IPS DF 19.7 (cell line): ENCODE data around the gene NOSTRIN.
"Not testable (repeated sequence)": the region's sequence is repeated elsewhere in the genome, so short reads cannot be mapped to it uniquely, and the experiment has no call there.

Source experiments
- DNase-seq: peaks from one replicate; pipeline ENCODE4 v3.0.0-alpha.2; 2013; ENCODE audit warnings: low read depth, low spot score

Gene NOSTRIN

DNA sequence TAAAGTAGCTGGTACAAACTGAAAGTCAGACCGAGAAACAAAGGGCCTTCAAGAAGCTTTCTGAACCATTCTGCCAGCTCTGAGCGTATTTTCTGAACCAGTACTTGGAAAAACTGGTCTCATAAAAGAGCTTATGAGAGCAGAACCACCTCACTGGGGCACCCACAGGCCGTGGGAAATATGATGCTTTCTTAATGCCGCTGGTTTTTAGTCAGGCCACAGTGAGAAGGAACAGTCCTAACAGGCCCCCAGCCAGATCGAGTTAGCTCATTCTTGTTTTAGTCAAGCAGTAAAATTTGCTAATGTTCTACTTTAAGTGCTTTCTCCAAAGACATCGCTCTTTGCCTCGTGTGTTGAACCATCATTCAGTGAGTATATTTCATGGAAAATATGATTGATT lies 12.7 kb upstream of the NOSTRIN start:
- DNase-seq, result no peak

DNA sequence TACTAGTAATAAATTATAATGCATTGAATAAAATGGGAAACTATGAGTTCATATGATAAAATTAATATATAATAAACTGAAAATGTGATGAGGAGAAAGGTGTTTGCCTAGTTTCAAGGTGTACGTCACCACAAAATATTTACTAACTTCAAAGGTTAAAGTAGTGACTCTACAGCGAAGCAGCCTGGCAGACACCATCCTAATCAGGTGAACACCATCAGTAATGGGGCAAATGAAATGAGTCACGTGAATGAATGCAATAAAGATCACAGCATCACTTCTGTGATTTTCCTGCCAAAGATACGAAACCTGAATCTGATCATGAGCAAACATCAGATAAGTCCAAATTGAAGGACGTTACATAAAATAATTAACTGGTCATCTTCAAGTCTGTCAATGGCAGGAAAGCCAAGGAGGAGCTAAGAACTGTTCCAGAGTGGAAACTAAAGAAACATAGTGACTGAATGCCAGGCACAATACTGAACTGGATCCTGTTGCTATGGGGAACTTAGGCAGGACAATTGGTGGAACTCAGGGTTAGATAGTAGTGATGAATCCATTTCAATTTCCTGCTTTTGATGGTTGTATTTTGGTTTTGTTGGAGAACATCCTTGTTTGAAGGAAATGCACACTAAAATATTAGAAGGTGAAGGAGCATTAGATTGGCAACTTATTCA lies 12.1 kb upstream of the NOSTRIN start:
- DNase-seq, result no peak

DNA sequence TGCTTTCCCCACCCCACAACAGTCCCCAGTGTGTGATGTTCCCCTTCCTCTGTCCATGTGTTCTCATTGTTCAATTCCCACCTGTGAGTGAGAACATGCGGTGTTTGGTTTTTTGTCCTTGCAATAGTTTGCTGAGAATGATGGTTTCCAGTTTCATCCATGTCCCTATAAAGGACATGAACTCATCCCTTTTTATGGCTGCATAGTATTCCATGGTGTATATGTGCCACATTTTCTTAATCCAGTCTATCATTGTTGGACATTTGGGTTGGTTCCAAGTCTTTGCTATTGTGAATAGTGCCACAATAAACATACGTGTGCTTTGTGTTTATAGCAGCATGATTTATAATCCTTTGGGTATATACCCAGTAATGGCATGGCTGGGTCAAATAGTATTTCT lies 11.3 kb upstream of the NOSTRIN start:
- not testable (repeated sequence) for DNase-seq

DNA sequence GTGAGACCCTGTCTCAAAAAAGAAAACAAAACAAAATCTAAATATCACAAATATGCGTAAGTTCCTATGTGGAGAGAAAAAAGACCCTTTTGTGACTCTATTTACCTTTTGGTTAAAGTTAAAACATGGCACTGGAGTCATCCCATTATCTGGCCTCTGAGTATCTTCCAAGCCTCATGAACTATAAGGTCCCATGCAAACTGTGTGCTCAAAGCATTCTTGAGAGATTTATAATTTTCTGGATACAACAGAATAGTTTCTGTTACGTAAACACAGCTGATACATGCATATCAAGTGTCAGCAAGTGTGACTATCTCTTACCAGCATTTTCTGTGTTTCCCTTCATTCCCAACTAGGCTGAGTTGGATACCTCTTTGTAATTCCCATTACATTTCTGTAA lies 8.8 kb upstream of the NOSTRIN start:
- no peak for DNase-seq

DNA sequence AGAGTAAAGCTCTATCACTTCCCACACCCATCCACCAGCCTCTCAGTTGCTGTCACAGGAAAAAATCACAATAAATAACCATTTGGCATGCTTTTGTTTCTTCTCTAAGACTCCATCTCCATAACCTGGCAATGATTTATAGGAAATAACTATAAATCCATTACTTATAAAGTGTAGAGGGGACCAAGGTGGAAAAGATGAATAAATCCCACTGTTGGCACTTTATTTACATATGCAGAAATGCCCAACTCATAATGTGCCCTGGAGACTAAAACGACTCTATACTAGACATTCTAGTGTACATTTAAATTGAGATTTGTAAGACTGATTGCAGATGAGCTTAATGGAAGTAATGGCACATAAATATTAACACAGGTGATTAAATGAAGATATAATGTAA lies 7.5 kb upstream of the NOSTRIN start:
- no peak for DNase-seq

DNA sequence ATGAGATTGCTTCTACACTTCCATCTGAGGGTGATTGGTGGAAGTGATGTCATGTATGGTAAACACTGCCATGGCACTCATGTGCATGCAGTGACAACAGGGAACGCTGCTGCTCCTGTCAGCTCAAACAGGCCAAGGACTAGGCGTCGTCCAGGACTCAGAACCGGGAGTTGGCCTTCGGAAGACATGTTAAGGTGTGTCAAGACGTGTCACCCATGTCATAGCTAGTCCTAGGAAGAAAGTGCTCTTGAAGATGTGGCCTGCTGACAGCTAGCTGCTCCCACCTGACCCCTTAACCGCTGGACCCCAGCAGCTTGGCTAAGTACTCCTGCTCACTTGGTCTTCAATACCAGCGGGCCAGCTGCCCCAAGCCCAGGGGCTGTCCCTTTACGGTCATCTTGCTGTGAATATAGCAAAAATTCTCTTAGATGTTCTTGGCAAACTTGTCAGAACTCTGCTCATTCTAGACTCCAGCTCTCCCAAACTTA lies 6.3 kb upstream of the NOSTRIN start:
- DNase-seq, result no peak

DNA sequence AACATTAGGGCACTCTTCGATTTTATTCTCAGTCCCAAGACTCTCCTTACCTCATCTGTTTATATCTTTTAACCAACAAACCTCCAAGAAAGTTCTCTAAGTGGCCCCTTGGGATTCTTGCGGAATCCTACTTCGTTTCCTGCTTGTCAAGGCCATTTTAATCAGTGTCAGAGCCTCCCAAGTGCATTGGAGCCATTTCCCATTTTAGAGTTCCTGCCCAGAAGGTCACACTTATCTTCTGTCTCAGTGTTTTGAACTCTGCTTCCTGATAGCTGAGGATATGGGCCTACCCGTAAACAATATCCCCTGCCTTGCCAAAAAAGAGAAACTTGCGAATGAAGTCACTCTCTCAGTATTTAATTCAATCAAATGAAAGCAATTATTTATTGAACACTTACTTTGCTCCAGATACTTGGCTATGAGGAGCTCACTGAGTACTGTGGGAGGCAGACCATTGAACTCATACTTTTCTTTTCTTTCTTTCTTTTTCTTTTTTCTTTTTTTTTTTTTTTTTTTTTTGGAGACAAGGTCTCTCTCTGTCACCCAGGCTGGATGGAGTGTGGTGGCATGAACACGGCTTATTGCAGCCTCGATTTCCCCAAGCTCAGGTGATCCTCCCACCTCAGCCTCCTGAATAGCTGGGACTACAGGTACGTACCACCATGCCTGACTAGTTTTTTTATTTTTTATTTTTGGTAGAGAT lies 5.7 kb upstream of the NOSTRIN start:
- DNase-seq, result no peak

DNA sequence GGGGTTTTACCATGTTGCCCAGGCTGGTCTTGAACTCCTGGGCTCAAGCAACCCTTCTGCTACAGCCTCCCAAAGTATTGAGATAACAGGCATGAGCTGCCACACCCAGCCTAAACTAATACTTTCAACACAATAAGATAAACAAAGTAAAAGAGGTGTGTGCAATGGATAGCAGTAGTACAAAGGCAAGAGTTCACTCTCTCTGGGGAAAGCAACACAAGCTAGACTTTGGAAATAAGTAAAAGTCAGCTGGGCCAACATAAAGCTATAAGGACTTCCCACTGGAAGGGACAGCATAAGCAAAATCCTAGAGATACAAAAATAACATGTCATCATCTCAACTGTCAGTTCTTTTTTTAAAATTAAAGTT lies 5.2 kb upstream of the NOSTRIN start:
- no peak for DNase-seq

DNA sequence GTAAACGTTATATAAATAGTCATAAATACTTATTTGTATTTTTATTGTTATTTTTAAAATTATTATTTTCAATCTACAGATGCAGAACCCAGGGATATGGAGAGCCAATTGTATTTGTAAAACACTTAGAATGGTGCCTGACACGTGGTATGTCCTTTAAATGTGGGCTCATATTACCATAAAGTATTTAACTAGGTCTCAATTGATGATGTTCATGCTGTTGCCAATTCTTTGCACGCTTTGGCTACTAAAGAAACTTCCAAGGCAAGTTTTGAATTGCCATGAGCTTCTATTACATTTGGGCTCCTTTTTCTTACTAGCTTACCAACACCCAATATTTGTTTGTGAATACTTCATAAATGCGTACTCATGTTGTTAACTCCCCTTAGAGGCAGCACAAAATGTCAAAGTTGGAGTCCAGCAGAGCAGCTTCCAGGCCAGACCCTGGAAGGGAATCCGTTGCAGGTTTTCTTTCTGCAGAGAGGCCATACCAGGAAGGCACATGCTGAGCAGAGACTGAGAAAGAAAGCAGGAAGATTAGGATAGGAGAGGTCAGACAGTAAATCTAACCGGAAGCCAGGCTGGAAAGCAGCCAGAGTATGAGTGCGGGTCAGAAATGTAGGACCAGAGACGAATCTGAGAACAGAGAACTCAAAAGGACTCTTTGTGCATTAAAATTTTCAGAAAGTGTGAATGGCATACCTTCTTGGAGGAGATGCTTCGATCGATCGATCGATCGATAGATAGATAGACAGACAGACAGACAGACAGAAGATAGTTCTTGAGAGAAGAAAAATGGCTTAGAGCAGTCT lies 4.2 kb upstream of the NOSTRIN start:
- no peak for DNase-seq

DNA sequence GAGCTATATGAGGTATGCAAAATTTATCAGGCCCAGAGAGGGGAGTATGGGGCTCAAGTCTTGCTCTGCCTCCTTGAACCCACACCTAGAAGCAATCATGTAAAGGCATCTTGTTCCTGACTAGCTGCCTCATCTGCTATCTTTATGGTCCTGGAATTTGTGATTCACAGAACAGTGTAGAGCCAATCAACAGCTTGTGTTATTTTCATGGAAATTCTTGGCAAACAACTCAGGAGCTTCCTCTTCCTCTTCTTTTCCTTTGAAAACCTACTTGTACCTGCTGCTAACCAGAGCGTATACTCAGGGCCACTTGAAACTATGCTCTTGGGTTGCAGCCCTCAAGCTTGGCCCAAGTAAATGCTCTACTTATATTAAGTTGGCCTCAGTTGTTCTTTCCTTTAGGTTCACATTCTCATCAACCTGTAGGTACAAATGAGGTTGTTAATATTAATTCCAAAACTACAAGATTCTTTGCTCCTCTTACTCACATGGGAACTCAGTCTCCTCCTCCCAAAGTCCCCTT lies 3.5 kb upstream of the NOSTRIN start:
- no peak for DNase-seq

DNA sequence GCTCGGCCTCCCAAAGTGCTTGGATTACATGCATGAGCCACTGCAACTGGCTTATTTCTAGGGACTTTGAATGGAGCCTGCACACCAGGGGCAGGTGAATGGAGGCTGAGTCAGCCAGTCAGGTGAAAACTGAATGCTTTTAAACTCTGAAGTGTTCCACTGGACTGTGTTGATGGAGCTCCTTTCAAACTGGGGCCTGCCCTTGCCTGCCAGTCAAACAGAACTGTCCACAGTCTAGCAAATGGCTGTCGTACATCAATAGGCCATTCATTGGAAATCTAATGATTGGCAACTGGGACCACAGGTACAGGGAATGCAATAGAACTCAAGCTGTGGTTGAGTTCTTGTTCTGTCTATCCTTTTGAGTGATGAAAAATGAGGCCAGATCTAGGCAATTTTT lies 966 bp upstream of the NOSTRIN start:
- DNase-seq, result no peak

DNA sequence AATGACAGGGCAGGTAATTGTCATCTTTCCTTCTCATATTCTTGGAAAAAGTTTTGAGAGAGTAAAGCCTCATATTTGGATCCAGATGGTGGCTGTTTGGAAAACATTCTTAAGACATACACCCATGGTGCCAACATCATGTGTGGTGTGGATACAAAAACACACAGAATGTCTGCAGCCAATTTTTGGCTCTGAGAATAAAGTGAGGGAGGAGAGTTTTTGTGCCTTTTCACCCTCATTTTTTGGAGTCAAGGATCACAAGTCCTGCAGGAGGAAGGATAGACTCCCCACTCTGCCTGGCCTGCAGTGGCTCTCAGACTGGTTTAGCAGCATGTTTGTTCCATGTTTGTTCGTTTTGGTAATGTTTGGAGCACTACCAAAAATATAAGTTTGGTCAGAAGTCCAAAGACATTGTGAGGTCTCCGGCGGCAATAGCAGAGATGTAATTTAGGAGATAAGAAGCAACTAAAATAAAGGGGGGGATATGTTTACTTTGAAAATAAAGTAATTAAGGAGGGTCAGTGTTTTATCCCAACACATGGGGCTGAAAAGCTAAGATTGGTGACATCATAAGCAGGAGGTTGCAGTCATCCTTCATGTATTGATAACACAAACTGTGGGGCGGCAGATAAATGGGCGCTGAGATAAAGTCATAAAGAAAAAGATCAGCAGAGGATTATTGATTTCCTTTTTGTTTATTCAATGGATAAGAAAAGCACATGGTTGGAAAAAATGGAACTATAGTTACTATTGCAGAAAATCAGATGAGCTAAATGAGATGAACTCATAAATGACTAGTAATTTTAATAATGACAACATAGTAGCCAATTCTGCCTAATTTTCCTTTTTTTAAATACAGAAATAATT lies 655 bp downstream of the NOSTRIN start:
- DNase-seq, result no peak

DNA sequence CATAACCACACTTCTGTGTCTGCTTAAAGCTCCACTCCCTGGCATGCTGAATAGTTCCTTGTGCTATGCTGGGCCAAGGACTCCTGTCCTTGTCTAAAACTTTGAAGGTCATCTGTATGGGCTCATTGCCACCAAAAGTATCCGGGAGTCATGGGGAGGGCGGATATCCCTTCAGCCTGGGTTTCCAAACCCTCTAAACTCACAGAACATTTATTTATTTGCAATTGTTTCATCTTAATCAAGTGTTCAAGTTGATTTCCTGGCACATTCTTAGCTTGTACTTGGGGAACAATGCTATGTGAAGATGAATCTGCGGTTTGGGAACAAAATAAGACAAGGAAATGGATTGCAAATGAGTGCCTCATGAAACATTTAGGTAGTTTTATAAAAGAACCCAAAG lies 1.8 kb downstream of the NOSTRIN start:
- DNase-seq, result no peak

DNA sequence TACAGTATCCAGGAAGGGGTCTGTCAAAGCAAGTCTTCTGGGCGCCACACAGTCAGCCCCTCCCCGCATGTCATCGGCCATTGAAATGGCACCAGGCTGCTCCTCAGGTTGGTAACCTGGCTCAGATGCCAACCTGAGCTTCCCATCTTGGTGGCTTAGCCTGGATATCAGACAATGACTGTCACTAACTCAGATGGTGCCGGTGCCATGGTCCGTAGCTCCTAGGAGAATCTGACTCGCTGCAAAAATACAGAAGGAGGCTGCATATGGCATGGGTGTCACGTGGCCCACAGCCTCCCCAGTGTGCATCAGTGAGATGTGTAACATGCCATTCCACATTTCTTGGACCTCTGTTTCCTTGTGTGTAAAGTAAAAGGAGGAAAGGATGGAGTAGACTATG lies 3.2 kb downstream of the NOSTRIN start:
- DNase-seq, result no peak

DNA sequence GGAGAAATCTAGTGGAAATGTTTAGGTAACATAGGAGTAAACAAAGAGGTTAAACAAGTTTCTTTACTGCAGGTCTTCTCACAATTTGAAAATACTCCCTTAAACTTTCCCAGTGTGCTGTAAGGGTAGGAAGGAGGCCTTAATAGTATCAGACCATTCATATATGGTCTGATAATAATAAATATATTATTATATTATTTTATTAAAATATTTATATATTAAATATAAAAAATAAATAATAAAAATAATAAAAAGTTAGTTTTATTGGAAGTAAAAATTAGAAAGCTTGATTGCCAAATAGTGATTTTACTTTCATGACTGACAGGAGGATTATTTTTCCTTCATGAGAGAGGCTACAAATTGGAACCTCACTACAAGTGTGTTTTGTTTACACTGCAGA lies 7.1 kb downstream of the NOSTRIN start:
- DNase-seq, result no peak

DNA sequence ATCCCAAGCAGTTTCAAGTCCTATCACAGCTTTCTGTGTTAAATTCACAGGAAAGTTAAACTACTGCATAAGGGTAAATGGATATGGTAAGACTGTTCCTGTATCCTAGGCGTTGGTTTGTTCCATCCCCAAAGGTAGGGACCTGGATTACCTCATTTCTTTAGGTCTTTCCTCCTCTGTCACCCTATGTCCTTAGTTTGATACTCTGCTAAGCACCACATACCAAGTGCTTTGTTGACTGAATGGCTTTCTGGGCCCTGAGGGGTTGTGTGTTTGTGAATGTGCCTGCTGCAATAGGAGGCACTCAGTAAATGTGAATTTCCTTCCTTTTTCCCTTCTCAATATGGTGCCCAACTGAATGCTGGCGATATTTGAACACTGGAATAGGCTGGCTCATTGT lies 7.8 kb downstream of the NOSTRIN start:
- no peak for DNase-seq

DNA sequence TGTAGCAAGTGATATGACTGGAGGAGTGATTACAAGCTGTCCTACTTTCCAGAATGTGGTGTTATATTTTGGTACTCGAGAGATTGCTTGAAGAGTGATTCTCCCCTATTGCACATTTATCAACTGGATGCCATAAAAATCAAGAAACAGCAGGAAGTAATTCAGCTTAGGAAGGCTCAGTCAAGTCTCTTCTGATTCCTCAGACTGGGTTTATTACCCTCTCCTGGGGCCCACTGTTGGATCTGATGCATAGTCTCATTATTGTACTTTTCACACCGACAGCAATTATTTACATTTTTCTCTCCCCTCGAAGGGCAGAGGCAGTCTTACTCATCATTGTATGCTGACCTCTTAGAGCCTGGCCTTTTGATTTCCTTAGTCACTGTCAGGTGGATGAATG lies 9.3 kb downstream of the NOSTRIN start:
- no peak for DNase-seq

DNA sequence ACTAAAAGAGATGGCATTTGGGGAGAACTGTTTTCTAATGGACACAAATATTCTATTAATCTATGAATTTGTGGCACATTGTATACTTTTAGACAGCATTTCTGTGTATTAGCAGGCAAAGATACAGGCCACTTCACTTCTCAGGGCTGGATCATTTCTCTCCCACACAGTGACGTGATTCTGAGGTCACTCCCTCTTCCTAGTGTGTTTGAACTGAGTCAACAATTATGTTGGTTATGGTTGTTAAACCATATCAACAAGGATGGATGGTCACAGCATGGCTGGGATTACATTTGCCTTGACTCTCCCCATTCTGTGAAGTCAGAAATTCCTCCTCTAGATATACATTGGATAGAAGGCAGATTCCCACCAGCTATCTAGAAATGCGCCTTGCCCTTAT lies 11.6 kb downstream of the NOSTRIN start:
- no peak for DNase-seq

DNA sequence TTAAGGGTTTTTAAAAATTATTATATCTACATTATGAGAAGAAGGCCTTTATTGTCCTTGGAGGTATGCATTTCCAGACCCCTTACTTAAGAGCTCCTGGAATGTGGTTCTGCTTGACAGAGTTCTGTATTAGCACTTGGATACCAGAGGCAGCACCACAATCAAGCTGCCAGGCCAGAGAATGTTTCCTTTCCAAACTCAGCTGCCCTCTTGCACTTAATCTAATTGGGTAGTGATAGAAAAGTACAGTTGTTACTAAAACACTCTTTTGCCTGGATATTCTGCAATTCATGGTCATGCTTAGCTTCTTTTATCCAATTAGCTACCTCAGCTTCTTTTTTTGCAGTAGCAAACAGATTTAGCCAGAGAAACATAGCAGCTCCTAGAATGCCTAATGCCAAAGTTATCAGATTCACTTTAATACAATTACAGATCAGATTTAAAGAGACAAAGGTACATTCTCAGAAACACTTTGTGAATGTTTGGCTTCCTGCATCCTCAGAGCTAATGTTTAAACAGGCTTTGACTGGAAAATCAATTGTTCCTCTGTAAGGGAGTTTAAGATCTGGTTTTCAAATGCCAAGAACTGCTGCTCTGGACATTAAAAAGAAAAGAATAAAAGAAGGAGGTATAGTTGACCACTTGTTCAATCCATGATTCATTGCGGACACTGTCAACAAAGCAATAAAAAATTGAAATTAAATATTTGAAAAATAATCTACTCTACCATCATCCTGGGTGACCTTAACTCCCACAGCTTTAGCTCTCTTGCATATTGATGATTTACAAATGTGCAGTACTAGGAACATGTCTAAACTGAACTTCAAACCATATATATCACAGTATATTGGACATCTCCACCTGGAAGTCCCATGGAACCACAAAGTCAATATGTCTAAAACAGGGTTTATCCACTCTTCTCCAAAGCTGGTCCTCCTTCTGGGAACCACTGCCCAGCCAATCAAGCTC lies 12.8 kb downstream of the NOSTRIN start:
- no peak for DNase-seq

DNA sequence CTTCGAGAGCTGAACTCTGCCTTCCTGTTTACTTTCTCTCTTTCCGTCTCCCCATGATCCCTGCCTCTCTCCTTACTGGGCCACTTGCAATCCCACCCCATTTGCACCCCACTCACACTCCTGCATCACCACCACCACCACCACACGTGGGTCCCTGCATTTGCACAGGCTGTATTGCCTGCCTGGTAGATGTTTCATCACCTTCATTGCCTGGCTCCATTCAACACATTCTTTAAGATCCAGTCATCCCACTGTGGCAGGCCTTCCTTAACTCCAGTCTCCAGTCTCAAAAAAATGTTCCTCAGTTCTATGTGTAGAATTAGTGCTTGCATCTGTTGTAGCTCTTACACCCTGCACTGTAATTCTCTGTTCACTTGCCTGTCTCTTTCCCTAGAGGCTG lies 13.9 kb downstream of the NOSTRIN start:
- DNase-seq, result no peak
